T-helper 1 cell treated with Interleukin-12 subunit alpha and Interleukin-12 subunit beta and Interleukin-4 antibody, amounts not matched to agents 30 ng/mL and 1 ng/mL, for 36 hours (primary cell): ENCODE data around the gene SLC45A1. TPM values are rescaled to one million over a fixed set of nuclear protein-coding genes. Genes with fewer than 3 reads are reported as not detected.

Experiments used
- intact Hi-C: fragments of 100-400 bp; cut with micrococcal nuclease; formaldehyde crosslinking; loops from one replicate; pipeline ENCODE4 v1.15.1; 2024
- total RNA-seq: library from RNA; stranded (reverse); gene quantifications from 2 replicates; pipeline ENCODE4 v1.2.3, GENCODE V29; 2022

The SLC45A1 gene
- total RNA-seq, 1 donor from 2014 or later: 0.51 TPM

GRCh38 chr1:8365661-8366362 lies 47.9 kb downstream of the SLC45A1 start:
- intact Hi-C loops: no loop called here

GRCh38 chr1:8367571-8368194 lies 49.8 kb downstream of the SLC45A1 start:
- intact Hi-C loops: no loop called here

- intact Hi-C loops: no loop called here
These were observed 51.2 kb downstream of the SLC45A1 start for GRCh38 chr1:8368956-8369639.

- intact Hi-C loops: no loop called here
These were observed 52.4 kb downstream of the SLC45A1 start for GRCh38 chr1:8370046-8370881.

GRCh38 chr1:8370905-8371315 lies 53.0 kb downstream of the SLC45A1 start:
- intact Hi-C loops: no loop called here

GRCh38 chr1:8371372-8371991 lies 53.6 kb downstream of the SLC45A1 start:
- intact Hi-C loops: no loop called here

GRCh38 chr1:8373125-8373524 lies 55.2 kb downstream of the SLC45A1 start:
- intact Hi-C loops: no loop called here

GRCh38 chr1:8373581-8374241 lies 55.8 kb downstream of the SLC45A1 start:
- intact Hi-C loops: no loop called here

GRCh38 chr1:8374356-8374755 lies 56.4 kb downstream of the SLC45A1 start:
- intact Hi-C loops: no loop called here

- intact Hi-C loops: no loop called here
These were observed 56.9 kb downstream of the SLC45A1 start for GRCh38 chr1:8374812-8375211.

- intact Hi-C loops: no loop called here
These were observed 58.5 kb downstream of the SLC45A1 start for GRCh38 chr1:8376358-8376840.

- intact Hi-C loops: no loop called here
These were observed 59.5 kb downstream of the SLC45A1 start for GRCh38 chr1:8377271-8377981.

- intact Hi-C loops: no loop called here
These were observed 60.3 kb downstream of the SLC45A1 start for GRCh38 chr1:8378178-8378577.

GRCh38 chr1:8378981-8379470 lies 61.1 kb downstream of the SLC45A1 start:
- intact Hi-C loops: no loop called here

- intact Hi-C loops: loop anchor here (5.0 kb wide), 1 partner anchor 43 kb away; no protein-coding TSS in a partner anchor
These were observed 61.7 kb downstream of the SLC45A1 start for GRCh38 chr1:8379513-8380186.

GRCh38 chr1:8380310-8380709 lies 62.4 kb downstream of the SLC45A1 start:
- intact Hi-C loops: loop anchor here (5.0 kb wide), 1 partner anchor 42 kb away; no protein-coding TSS in a partner anchor

- intact Hi-C loops: loop anchor here (5.0 kb wide), 1 partner anchor 41 kb away; no protein-coding TSS in a partner anchor
These were observed 63.7 kb downstream of the SLC45A1 start for GRCh38 chr1:8381618-8382017.

GRCh38 chr1:8382051-8382505 lies 64.2 kb downstream of the SLC45A1 start:
- intact Hi-C loops: loop anchor here (5.0 kb wide), 1 partner anchor 40 kb away; no protein-coding TSS in a partner anchor
